Keratinocyte (primary cell): ENCODE results near the gene POLE3.
"Not testable (repeated sequence)": the region's sequence is repeated elsewhere in the genome, so short reads cannot be mapped to it uniquely, and the experiment has no call there.

ENCODE experiments used
- CTCF ChIP-seq, 3 experiments: IDR thresholded peaks in 1 of 3; conservative IDR thresholded peaks in 1 of 3; optimal IDR thresholded peaks in 1 of 3; 2 replicates in 2 of 3; 3 replicates in 1 of 3; pipeline versions ENCODE3 to v1.5.1; 2011; ENCODE audit warnings: low read length in 3 of 3, mild to moderate bottlenecking in 3 of 3, moderate library complexity in 2 of 3, control low read depth in 1 of 3, inconsistent platforms in 1 of 3; ENCODE audit not compliant: insufficient read depth in 2 of 3; ENCODE audit errors: extremely low read depth in 1 of 3
- EZH2 ChIP-seq: IDR thresholded peaks from one replicate; pipeline ENCODE4 v1.6.1; 2012; ENCODE audit warnings: inconsistent platforms, mild to moderate bottlenecking, low read length, moderate library complexity

GRCh38 chr9:113406873-113407511, 3.5 kb downstream of the POLE3 start:
- not testable (repeated sequence) for TF ChIP-seq EZH2
- TF ChIP-seq CTCF (optimal IDR thresholded peaks at IDR 0.05 in 1 of 3, IDR thresholded peaks at IDR 0.05 in 1 of 3, conservative IDR thresholded peaks at IDR 0.05 in 1 of 3; ENCODE audit: extremely low read depth in 1 of 3, insufficient read depth in 2 of 3, low read length in 3 of 3), result peak; percentile 82 to 84 (median 83)
